ENCODE data around the gene DEUP1. TPM values are rescaled to one million over a fixed set of nuclear protein-coding genes. Genes with fewer than 3 reads are reported as not detected.
"Not testable (repeated sequence)": the region's sequence is repeated elsewhere in the genome, so short reads cannot be mapped to it uniquely, and the experiment has no call there.

Gene DEUP1
- total RNA-seq, 2 experiments from 2014 or later, result not detected

DNA sequence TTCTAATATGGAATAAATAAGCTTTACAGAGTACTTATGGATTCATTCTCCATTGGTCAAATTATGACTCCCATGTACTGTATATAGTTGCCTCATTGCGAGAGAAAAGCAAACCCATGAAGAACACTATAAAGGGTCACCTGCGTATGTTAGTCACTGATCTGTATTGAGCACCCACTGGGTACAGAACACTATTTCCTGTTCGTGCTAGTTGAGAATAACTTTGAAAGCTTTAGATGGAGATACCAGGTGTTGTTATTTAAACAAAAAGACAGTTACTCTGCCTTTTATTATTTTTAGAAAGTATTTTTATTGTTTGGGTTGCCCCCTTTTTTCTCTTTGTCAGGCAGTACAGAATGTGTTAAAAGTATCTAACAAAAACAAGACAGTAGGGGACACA is 79.9 kb downstream of the DEUP1 start:
- no peak overlapping the region for H3K4me3 ChIP-seq (ENCODE audit: low read length)
- no peak overlapping the region for H3K4me3 Mint-ChIP-seq
- intact Hi-C loops (cut with DNase I, micrococcal nuclease), result no loop called here
- POLR2A ChIA-PET, result no interaction called here
- no peak overlapping the region for H3K27ac Mint-ChIP-seq
- H3K4me1 Mint-ChIP-seq (ENCODE audit: low read depth), result no peaks in the 10 kb centered on the region
- H3K9me3 ChIP-seq (ENCODE audit: control insufficient read depth in 1 of 2, insufficient read depth in 1 of 2, low read length in 2 of 2), result no peaks in the 10 kb centered on the region
- H3K27me3 Mint-ChIP-seq, result peaks cover 10% of the 10 kb centered on the region
- no peaks in the 10 kb centered on the region for H3K36me3 Mint-ChIP-seq (ENCODE audit: low read depth)
- H3K27me3 ChIP-seq (ENCODE audit: control insufficient read depth in 1 of 2, insufficient read depth in 2 of 2, low read length in 2 of 2), result peaks cover 0 to under 1% of the 10 kb centered on the region in 2 experiments
- no peaks in the 10 kb centered on the region for H3K36me3 ChIP-seq (ENCODE audit: insufficient read depth, low read length)
- H3K9me3 Mint-ChIP-seq, result no peaks in the 10 kb centered on the region
- H3K4me1 ChIP-seq (ENCODE audit: insufficient read depth, low read length), result no peaks in the 10 kb centered on the region
- no peak overlapping the region for H3K27ac ChIP-seq (ENCODE audit: low read depth in 1 of 2, low read length in 2 of 2)
- CTCF ChIA-PET, result no interaction called here
- DNase-seq, result no peak
- no peak for TF ChIP-seq CTCF (IDR thresholded peaks at IDR 0.05)
- no peak for ATAC-seq (ENCODE audit: poor library complexity)

- Histone ChIP-seq H3K36me3 (ENCODE audit: insufficient read depth, low read length) (no peaks in the 10 kb centered on the region), H3K9me3 (ENCODE audit: control insufficient read depth in 1 of 2, insufficient read depth in 1 of 2, low read length in 2 of 2) (no peaks in the 10 kb centered on the region), H3K27ac (ENCODE audit: low read depth in 1 of 2, low read length in 2 of 2) (no peak overlapping the region), H3K4me1 (ENCODE audit: insufficient read depth, low read length) (no peaks in the 10 kb centered on the region), H3K4me3 (ENCODE audit: low read length) (no peak overlapping the region), H3K27me3 (ENCODE audit: control insufficient read depth in 1 of 2, insufficient read depth in 2 of 2, low read length in 2 of 2) (no peaks in the 10 kb centered on the region)
- no peak for TF ChIP-seq CTCF (IDR thresholded peaks at IDR 0.05)
- CTCF ChIA-PET, result no interaction called here
- no peak overlapping the region for H3K4me3 Mint-ChIP-seq
- intact Hi-C loops (cut with DNase I, micrococcal nuclease), result no loop called here
- H3K36me3 Mint-ChIP-seq (ENCODE audit: low read depth), result no peaks in the 10 kb centered on the region
- H3K27ac Mint-ChIP-seq, result no peak overlapping the region
- POLR2A ChIA-PET, result no interaction called here
- H3K9me3 Mint-ChIP-seq, result no peaks in the 10 kb centered on the region
- H3K4me1 Mint-ChIP-seq (ENCODE audit: low read depth), result no peaks in the 10 kb centered on the region
- peaks cover 11% of the 10 kb centered on the region for H3K27me3 Mint-ChIP-seq
- ATAC-seq (ENCODE audit: poor library complexity) (no peak), DNase-seq (no peak)
These were observed 81.2 kb downstream of the DEUP1 start for GRCh38 chr11:93411705-93412104.

GRCh38 chr11:93432247-93432646 is 101.7 kb downstream of the DEUP1 start:
- Histone ChIP-seq H3K27me3 (ENCODE audit: control insufficient read depth in 1 of 2, insufficient read depth in 2 of 2, low read length in 2 of 2) (no peaks in the 10 kb centered on the region), H3K4me1 (ENCODE audit: insufficient read depth, low read length) (no peaks in the 10 kb centered on the region), H3K9me3 (ENCODE audit: control insufficient read depth in 1 of 2, insufficient read depth in 1 of 2, low read length in 2 of 2) (no peaks in the 10 kb centered on the region), H3K36me3 (ENCODE audit: insufficient read depth, low read length) (no peaks in the 10 kb centered on the region), H3K27ac (ENCODE audit: low read depth in 1 of 2, low read length in 2 of 2) (no peak overlapping the region), H3K4me3 (ENCODE audit: low read length) (no peak overlapping the region)
- ChIA-PET CTCF (no interaction called here), POLR2A (no interaction called here)
- DNase-seq (no peak), ATAC-seq (ENCODE audit: poor library complexity) (no peak)
- Mint-ChIP-seq H3K27ac (no peak overlapping the region), H3K4me3 (no peak overlapping the region), H3K4me1 (ENCODE audit: low read depth) (no peaks in the 10 kb centered on the region), H3K36me3 (ENCODE audit: low read depth) (no peaks in the 10 kb centered on the region), H3K27me3 (no peaks in the 10 kb centered on the region), H3K9me3 (no peaks in the 10 kb centered on the region)
- intact Hi-C loops (cut with DNase I, micrococcal nuclease), result no loop called here
- TF ChIP-seq CTCF (IDR thresholded peaks at IDR 0.05), result no peak

GRCh38 chr11:93443232-93443631 is 112.7 kb downstream of the DEUP1 start:
- CTCF ChIA-PET; H3K4me3 ChIP-seq (ENCODE audit: low read length): not testable (repeated sequence)

More at GRCh38 chr11:93443232-93443631, 112.7 kb downstream of the DEUP1 start:
- peaks cover 23% of the 10 kb centered on the region for H3K27me3 Mint-ChIP-seq
- ATAC-seq (ENCODE audit: poor library complexity); H3K4me1 ChIP-seq (ENCODE audit: insufficient read depth, low read length); H3K36me3 Mint-ChIP-seq (ENCODE audit: low read depth); POLR2A ChIA-PET; H3K27me3 ChIP-seq (ENCODE audit: control insufficient read depth in 1 of 2, insufficient read depth in 2 of 2, low read length in 2 of 2); H3K4me3 Mint-ChIP-seq; H3K4me1 Mint-ChIP-seq (ENCODE audit: low read depth); H3K36me3 ChIP-seq (ENCODE audit: insufficient read depth, low read length); H3K9me3 Mint-ChIP-seq; DNase-seq; H3K9me3 ChIP-seq (ENCODE audit: control insufficient read depth in 1 of 2, insufficient read depth in 1 of 2, low read length in 2 of 2); H3K27ac ChIP-seq (ENCODE audit: low read depth in 1 of 2, low read length in 2 of 2); H3K27ac Mint-ChIP-seq; intact Hi-C loops (cut with DNase I, micrococcal nuclease): not testable (repeated sequence)

All from CD4-positive, alpha-beta T cell (primary cell).